CD14-positive monocyte (primary cell): ENCODE data around the gene CDKAL1. TPM values are rescaled to one million over a fixed set of nuclear protein-coding genes. Genes with fewer than 3 reads are reported as not detected.

ENCODE experiments used
- DNase-seq, 3 donors: peaks; one replicate each; pipeline ENCODE4 v3.0.0-alpha.2; 2011 to 2022
- H2AFZ ChIP-seq: 2 replicates; pipeline ENCODE4 v1.6.0; 2012; ENCODE audit warnings: mild to moderate bottlenecking, low read depth, low read length, inconsistent platforms; ENCODE audit not compliant: insufficient read depth, poor library complexity, severe bottlenecking
- H3K27ac ChIP-seq, 2 donors: 1 replicate in 1 of 2; 2 replicates in 1 of 2; pipeline ENCODE4 v1.5.1; 2012 to 2013; ENCODE audit warnings: low read length in 2 of 2, control low read depth in 1 of 2, inconsistent platforms in 1 of 2, low read depth in 1 of 2, mild to moderate bottlenecking in 1 of 2
- H3K27me3 ChIP-seq, 2 donors: one replicate each; pipeline versions ENCODE4 v1.6.0 to v1.6.1; 2011 to 2013; ENCODE audit warnings: low read length in 2 of 2; ENCODE audit not compliant: control insufficient read depth in 2 of 2, insufficient read depth in 2 of 2
- H3K36me3 ChIP-seq, 2 donors: replicated peaks in 1 of 2; 1 replicate in 1 of 2; 2 replicates in 1 of 2; pipeline versions ENCODE4 v1.5.1 to v1.6.1; 2012 to 2013; ENCODE audit warnings: low read length in 2 of 2, control low read depth in 1 of 2, inconsistent platforms in 1 of 2, mild to moderate bottlenecking in 1 of 2; ENCODE audit not compliant: insufficient read depth in 2 of 2, control insufficient read depth in 1 of 2
- H3K4me1 ChIP-seq, 2 donors: 1 replicate in 1 of 2; 2 replicates in 1 of 2; pipeline versions ENCODE4 v1.5.1 to v1.6.1; 2012 to 2013; ENCODE audit warnings: low read length in 2 of 2, control low read depth in 1 of 2, inconsistent platforms in 1 of 2, mild to moderate bottlenecking in 1 of 2, moderate library complexity in 1 of 2; ENCODE audit not compliant: insufficient read depth in 2 of 2, control insufficient read depth in 1 of 2
- H3K4me2 ChIP-seq: replicated peaks from 2 replicates; pipeline ENCODE3; 2012; ENCODE audit warnings: low read length, moderate library complexity, mild to moderate bottlenecking; ENCODE audit not compliant: poor library complexity, severe bottlenecking; ENCODE audit errors: extremely low read depth
- H3K4me3 ChIP-seq, 3 experiments: fragments of 200-600 bp in 1 of 3; sonication (generic) in 1 of 3; replicated peaks in 1 of 3; 1 replicate in 2 of 3; 2 replicates in 1 of 3; pipeline ENCODE4 v1.5.1; 2011 to 2013; ENCODE audit warnings: low read length in 3 of 3, mild to moderate bottlenecking in 3 of 3, control low read depth in 2 of 3, low read depth in 2 of 3, inconsistent platforms in 1 of 3, moderate library complexity in 1 of 3
- H3K79me2 ChIP-seq: 2 replicates; pipeline ENCODE4 v1.6.0; 2012; ENCODE audit warnings: mild to moderate bottlenecking, control low read depth, inconsistent platforms, low read length, moderate library complexity; ENCODE audit not compliant: insufficient read depth
- H3K9ac ChIP-seq: 2 replicates; pipeline ENCODE4 v1.6.0; 2017; ENCODE audit warnings: low read length, mild to moderate bottlenecking; ENCODE audit not compliant: insufficient read depth, poor library complexity, severe bottlenecking
- H3K9me3 ChIP-seq, 2 donors: replicated peaks in 1 of 2; 1 replicate in 1 of 2; 2 replicates in 1 of 2; pipeline versions ENCODE4 v1.5.1 to v1.6.1; 2012 to 2013; ENCODE audit warnings: low read length in 2 of 2, control low read depth in 1 of 2; ENCODE audit not compliant: control insufficient read depth in 1 of 2, insufficient read depth in 1 of 2
- H4K20me1 ChIP-seq: 2 replicates; pipeline ENCODE4 v1.6.0; 2012; ENCODE audit warnings: mild to moderate bottlenecking, low read length, control low read depth, moderate library complexity; ENCODE audit not compliant: insufficient read depth
- H3K27ac Mint-ChIP-seq, 7 donors: one replicate each; pipeline ENCODE4 v1.8.0; 2020; ENCODE audit warnings: mild to moderate bottlenecking in 7 of 7, mixed read lengths in 7 of 7, moderate library complexity in 6 of 7, inconsistent platforms in 2 of 7
- H3K27me3 Mint-ChIP-seq, 3 donors: one replicate each; pipeline ENCODE4 v1.8.0; 2021 to 2022; ENCODE audit warnings: low read depth in 3 of 3, mild to moderate bottlenecking in 3 of 3, mixed read lengths in 3 of 3, moderate library complexity in 3 of 3, inconsistent platforms in 1 of 3
- H3K36me3 Mint-ChIP-seq, 2 donors: one replicate each; pipeline ENCODE4 v1.8.0; 2020; ENCODE audit warnings: mixed read lengths in 2 of 2, inconsistent platforms in 1 of 2, mild to moderate bottlenecking in 1 of 2
- H3K4me1 Mint-ChIP-seq: one replicate; pipeline ENCODE4 v1.8.0; 2020; ENCODE audit warnings: mild to moderate bottlenecking, mixed read lengths
- H3K4me3 Mint-ChIP-seq, 2 donors: one replicate each; pipeline ENCODE4 v1.8.0; 2020; ENCODE audit warnings: mild to moderate bottlenecking in 2 of 2, mixed read lengths in 2 of 2, moderate library complexity in 1 of 2
- H3K9me3 Mint-ChIP-seq, 7 donors: one replicate each; pipeline ENCODE4 v1.8.0; 2020 to 2022; ENCODE audit warnings: mixed read lengths in 7 of 7, mild to moderate bottlenecking in 6 of 7, moderate library complexity in 6 of 7, inconsistent platforms in 2 of 7
- CTCF ChIP-seq: fragments of 200-600 bp; IDR thresholded peaks from one replicate; pipeline ENCODE4 v1.8.0; 2022; ENCODE audit warnings: antibody characterized with exemption, mild to moderate bottlenecking
- whole genome bisulfite sequencing: methylation state at CpG from one replicate; pipeline ENCODE4 v1.1.5; 2013; ENCODE audit warnings: missing lambda C conversion rate; ENCODE audit not compliant: insufficient coverage; 5-methylcytosine and 5-hydroxymethylcytosine counted together
- intact Hi-C, 2 donors: fragments of 100-400 bp; cut with micrococcal nuclease; formaldehyde crosslinking; loops; one replicate each; pipeline versions ENCODE4 v1.15.0 to v1.15.1; 2023
- polyA plus RNA-seq, 3 donors: library from polyadenylated mRNA; depleted of rRNA in 1 of 3; unstranded in 2 of 3; stranded (reverse) in 1 of 3; fragments of 300-500 nt in 2 of 3; fragments of >200 nt in 1 of 3; fragmentation: Illumina TruSeq in 2 of 3; gene quantifications; 1 replicate in 2 of 3; 2 replicates in 1 of 3; pipeline ENCODE4 v1.2.3, GENCODE V29; 2012 to 2021

The CDKAL1 gene
- polyA plus RNA-seq, 3 donors, result 3.2 to 12.4 (median 8.3) TPM

- intact Hi-C loops, result no loop called here
- Histone ChIP-seq H3K79me2 (no peaks in the 10 kb centered on the region), H3K27ac (no peak overlapping the region), H3K4me1 (no peaks in the 10 kb centered on the region), H3K27me3 (no peaks in the 10 kb centered on the region), H3K9ac (no peak overlapping the region), H3K36me3 (no peaks in the 10 kb centered on the region), H3K9me3 (no peaks in the 10 kb centered on the region), H4K20me1 (no peaks in the 10 kb centered on the region), H3K4me3 (no peak overlapping the region), H2AFZ (no peak overlapping the region), H3K4me2 (no peak overlapping the region)
- H3K4me3 Mint-ChIP-seq, result no peak overlapping the region
- WGBS, result 100% methylated on average over 5 of the region's 7 CpGs
- H3K36me3 Mint-ChIP-seq, result peaks cover 14 to 16% of the 10 kb centered on the region in 2 donors
- H3K27ac Mint-ChIP-seq, result no peak overlapping the region
- H3K9me3 Mint-ChIP-seq, result peaks cover 0 to 6% (median 0%) of the 10 kb centered on the region in 7 donors
- no peak for TF ChIP-seq CTCF
- H3K27me3 Mint-ChIP-seq, result no peaks in the 10 kb centered on the region
- no peak for DNase-seq
- no peaks in the 10 kb centered on the region for H3K4me1 Mint-ChIP-seq
These were observed 285.6 kb downstream of the CDKAL1 start for GRCh38 chr6:20819774-20820400.

- Histone ChIP-seq H4K20me1 (no peaks in the 10 kb centered on the region), H3K79me2 (no peaks in the 10 kb centered on the region), H2AFZ (no peak overlapping the region), H3K4me3 (no peak overlapping the region), H3K4me1 (no peaks in the 10 kb centered on the region), H3K27me3 (no peaks in the 10 kb centered on the region), H3K9me3 (no peaks in the 10 kb centered on the region), H3K4me2 (no peak overlapping the region), H3K9ac (no peak overlapping the region), H3K27ac (no peak overlapping the region), H3K36me3 (no peaks in the 10 kb centered on the region)
- Mint-ChIP-seq H3K27ac (no peak overlapping the region), H3K9me3 (peaks cover 0 to 3% (median 0%) of the 10 kb centered on the region in 7 donors), H3K4me1 (no peaks in the 10 kb centered on the region), H3K27me3 (no peaks in the 10 kb centered on the region), H3K4me3 (no peak overlapping the region), H3K36me3 (peaks cover 9 to 15% of the 10 kb centered on the region in 2 donors)
- TF ChIP-seq CTCF, result no peak
- 60% methylated on average over 1 of the region's 6 CpGs for WGBS
- intact Hi-C loops, result no loop called here
- DNase-seq, result no peak
These were observed 292.1 kb downstream of the CDKAL1 start for GRCh38 chr6:20826378-20826777.
